HG03196 (cell line): ENCODE data around the gene ZFAND2A.
"Not testable (repeated sequence)": the region's sequence is repeated elsewhere in the genome, so short reads cannot be mapped to it uniquely, and the experiment has no call there.

Experiments
- ATAC-seq: cut with Tn5 transposase; IDR thresholded peaks from one replicate; pipeline ENCODE4 v1.9.1; 2021; ENCODE audit not compliant: unreplicated experiment

ZFAND2A gene

DNA sequence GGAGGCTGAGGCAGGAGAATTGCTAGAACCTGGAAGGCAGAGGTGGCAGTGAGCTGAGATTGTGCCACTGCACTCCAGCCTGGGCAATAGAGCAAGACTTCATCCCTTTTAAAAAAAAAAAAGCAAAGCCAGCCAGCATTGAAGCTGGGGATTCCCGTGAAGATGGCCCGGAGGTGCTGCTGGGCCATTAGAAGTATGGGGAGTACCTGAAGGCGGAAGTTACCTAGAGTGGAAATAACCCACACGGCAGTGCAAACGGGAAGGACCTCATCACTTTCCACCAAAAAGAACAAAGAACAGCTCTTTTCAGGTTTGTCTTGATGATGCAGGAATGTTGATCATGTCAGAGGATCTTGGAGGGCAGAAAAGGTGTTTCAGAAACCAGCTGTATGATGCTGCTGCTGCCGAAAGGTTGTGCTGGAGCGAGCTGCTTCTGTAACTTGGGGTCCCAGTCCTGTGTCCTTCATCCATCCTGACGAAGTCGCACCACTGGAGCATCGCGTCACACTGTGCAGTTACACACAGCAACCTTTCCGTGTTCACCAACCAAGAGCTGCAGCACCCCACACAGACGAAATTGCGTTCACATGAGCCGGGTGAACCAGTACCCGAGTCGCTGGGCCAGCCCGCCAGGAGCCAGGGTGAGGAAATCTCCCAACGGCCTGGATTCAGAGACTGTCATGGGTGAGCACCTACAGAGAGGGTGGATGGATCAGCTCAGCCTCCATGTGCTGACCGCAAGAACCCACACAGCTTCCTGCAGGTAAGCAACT, 8.2 kb downstream of the ZFAND2A start:
- ATAC-seq, result no peak

DNA sequence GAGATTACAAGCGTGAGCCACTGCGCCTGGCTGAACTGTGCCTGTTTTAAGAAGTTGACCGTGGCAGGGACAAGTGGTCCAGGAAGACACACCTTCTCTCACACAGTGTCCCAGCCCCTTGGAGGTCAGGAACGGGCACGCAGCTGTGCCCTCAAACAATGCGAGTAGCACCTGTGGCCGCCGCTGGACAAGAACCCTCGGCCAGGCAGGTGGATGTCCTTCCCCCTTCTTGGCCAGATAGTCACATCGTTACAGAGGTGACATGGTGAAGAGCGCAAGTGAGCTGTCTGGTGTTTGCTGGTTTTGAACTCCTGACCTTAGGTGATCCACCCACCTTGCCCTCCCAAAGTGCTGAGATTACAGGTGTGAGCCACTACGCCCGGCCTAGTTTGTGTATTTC, 8.8 kb downstream of the ZFAND2A start:
- no peak for ATAC-seq

DNA sequence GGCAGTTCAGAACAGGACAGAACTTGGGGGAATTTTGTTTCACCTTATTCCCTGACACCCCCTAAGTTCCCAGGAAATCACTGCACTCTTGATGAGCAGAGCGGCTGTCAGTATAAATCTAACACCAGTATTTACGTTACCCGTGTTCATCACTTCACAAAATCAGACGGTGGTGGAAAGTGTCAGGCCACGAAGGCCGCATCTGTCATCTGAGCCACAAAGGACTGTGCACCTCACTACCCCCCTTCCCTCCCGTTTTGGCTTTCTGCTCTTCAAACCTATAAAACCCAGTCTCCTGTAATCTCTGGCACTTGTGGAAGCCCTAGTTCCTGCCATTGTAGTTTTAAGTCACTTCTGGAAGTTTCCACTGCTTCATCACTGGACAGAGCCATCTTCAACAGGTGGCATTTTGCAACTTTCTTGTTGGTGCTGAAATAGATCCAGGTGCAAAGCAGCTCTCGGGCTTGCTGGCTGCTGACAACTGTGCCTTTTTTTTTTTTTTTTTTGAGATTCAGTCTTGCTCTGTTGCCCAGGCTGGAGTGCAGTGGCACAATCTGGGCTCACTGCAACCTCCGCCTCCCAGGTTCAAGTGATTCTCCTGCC, 9.5 kb downstream of the ZFAND2A start:
- no peak for ATAC-seq

DNA sequence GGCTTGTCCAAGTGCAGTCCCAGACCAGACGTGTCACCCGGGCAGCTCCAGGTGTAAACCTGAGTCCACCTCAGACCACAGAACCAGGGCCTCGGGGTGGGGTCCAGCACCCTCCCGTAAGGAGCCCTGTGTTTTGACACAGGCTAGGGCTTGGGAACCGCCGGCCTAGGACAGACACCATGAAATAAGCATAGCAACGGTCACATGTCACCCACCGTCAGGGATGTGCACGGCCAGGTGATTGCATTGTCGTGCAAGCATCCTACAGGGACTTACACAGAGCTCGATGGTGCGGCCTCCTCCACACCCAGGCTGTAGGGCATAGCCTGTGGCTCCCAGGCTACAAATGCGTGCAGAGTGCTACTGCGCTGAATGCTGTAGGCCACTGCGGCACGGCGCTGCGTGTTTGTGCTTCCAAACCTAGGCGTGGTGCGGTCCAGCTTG, 10.6 kb downstream of the ZFAND2A start:
- ATAC-seq, result no peak

DNA sequence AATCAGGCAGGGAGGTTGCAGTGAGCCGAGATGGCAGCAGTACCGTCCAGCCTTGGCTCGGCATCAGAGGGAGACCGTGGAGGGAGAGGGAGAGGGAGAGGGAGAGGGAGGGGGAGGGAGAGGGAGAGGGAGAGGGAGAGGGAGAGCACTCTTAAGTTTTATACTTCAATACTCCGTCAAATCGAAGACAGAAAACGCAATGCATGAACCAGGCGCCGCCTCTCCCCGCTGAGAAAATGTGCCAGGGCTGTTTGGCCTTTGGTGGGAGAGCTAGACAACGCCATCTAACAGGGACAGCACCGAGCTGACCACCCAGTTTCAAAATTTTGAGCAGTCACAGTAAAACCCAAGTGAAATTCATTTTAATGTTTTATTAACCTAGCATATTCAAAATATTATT, 12.1 kb downstream of the ZFAND2A start:
- not testable (repeated sequence) for ATAC-seq

DNA sequence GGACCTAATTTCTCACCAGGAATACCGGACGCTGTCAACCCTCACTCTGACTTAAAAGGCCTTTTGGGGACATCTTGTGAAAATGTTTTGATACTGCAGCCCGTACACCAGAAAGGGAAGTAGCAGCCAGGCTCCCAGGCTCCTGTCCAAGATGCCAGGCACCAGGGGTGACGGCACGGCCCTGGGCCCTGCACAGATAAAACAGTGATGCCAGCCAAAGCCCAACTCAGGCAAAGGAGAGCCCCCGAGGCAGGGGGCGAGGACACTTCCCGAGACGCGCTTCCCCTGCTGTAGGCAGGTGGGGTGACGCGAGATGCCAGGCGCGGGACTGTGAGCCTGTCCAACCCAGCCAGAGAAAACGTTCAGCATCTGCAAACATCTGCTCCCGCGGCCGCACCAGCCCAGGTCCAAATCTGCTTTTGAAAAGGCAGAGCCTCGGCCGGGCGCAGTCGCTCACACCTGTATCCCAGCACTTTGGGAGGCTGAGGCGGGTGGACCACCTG, 15.7 kb downstream of the ZFAND2A start:
- ATAC-seq, result no peak

DNA sequence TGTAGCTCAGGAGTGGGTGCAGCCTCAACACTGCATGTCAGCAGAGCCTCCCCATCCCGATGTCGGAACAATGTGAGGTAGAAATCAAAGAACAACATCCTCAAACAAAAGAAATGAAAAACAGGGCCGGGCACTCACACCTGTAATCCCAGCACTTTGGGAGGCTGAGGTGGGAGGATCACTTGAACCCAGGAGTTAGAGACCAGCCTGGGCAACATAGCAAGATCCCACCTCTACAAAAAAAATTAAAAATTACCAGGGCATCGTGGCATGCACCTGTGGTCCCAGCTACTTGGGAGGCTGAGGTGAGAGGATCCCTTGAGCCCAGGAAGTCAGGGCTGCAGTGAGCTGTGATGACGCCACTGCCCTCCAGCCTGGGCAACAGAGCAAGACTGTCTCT, 17.0 kb downstream of the ZFAND2A start:
- ATAC-seq, result not testable (repeated sequence)

DNA sequence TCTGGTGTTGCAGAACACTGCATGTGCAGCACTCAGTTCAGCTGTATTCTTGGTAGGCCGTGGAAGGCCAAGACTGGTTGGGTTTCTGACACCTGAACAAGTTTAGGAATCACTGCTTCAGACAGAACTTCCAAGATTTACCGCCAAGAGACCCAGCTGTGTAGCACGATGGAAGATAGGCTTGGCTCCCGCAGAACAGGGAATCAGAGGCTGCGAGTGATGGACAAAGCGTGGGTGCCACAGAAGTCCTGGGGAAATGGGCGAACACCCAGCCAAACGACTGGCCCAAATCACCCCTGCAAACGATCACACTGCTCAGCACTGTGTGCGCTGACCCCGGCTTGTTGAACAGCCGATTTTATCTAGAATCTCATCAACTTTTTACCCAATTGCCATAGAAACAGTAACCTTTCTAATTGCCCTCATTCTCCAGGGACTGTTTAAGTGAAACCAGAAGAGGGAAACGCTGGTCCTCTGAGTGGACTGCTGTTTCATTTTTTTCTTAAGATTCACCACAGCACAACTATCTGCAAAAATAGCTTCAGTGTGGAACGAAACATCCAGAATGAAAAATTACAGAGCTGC, 17.9 kb downstream of the ZFAND2A start:
- no peak for ATAC-seq

DNA sequence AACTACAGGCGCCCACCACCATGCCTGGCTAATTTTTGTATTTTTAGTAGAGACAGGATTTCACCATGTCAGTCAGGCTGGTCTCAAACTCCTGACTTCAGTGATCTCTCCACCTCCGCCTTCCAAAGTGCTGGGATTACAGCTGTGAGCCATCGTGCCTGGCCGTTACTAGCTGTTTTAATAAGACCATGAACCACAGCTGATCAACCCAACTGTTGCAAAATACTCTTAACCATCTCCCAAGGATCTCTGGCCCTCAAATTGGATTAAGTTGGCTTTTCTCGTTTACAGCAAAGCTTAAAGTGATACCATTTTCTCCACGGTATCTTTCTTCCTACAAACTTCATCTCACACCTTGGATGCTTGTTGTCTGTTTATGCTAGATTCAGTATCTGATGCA, 18.3 kb downstream of the ZFAND2A start:
- ATAC-seq, result no peak

DNA sequence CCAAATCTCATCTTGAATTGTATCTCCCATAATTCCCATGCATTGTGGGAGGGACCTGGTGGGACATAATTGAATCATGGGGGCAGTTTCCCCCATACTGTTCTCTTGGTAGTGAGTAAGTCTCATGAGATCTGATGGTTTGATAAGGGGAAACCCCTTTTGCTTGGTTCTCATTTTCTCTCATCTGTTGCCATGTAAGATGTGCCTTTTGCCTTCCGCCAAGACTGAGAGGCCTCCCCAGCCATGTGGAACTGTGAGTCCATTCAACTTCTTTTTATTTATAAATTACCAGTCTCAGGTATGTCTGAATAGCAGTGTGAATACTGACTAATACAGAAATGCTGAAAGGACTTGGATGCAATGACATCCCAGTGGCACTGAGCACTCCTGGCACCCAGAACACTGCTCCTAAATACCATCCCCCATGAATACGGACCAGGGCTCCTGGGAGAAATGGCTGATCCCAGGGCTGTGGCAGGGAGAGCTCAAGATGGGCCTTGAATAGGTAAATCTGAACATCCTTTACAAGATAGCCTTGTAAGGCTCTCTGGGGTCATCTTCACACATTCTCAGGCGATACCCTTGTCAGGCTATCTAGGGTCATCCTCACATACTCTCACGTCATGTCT, 19.4 kb downstream of the ZFAND2A start:
- no peak for ATAC-seq

DNA sequence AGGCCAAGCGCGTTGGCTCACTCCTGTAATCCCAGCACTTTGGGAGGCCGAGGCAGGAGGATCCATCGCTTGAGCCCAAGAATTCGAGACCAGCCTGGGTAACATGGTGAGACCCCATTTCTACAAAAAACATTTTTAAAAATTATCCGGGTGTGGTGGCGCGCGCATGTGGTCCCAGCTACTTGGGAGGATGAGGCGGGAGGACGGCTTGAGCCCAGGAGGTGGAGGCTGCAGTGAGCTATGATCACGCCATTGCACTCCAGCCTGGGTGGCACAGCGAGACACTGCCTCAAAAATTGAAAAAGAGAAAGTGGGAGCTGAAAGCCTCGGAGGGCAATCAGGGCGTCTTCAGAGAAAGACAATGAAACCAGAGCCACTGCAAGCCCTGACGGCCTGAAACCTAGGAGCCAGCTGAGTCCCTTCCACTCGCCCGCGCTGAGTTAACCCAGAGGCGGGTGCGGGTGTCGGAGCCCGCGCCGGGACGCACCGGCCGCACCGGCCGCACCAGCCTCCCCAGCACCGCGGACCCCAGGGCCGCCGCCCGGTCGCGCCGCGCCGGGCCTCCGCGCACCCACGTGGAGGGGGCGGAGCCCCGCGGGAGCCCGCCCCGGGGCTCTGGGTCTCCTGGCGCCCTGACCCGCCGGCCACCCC, 22.4 kb downstream of the ZFAND2A start:
- peak; percentile 53 for ATAC-seq

DNA sequence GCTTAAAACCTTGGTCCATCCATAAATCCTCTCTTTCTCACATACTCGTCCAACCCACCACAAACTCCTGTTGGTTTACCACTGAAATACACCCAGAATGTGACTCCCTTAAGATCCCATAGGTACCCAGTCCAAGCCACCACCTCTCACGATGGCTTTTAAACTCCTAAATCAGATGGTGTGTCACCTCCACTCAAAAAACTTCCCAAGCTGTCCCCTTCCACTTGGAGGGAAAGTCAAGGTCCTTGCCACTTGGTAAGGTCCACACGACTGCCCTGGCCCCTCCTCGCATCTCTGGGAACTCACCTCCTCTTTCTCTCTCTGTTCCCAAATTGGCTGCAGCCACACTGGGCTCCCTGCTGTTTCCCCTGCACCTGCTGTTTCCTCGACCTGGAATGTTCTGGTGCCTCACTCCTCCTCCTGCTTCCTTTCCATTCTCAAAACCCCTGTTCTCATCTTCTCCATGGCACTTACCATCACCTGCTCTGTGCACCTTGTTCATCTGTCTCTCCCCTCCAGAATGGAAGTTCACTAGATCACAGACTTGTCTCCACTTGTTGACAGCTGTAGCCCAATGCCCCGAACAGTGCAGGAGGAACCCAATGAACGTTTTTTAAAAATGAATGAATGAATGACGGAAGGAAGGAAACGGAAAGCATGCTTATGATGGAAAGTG, 23.0 kb downstream of the ZFAND2A start:
- no peak for ATAC-seq

DNA sequence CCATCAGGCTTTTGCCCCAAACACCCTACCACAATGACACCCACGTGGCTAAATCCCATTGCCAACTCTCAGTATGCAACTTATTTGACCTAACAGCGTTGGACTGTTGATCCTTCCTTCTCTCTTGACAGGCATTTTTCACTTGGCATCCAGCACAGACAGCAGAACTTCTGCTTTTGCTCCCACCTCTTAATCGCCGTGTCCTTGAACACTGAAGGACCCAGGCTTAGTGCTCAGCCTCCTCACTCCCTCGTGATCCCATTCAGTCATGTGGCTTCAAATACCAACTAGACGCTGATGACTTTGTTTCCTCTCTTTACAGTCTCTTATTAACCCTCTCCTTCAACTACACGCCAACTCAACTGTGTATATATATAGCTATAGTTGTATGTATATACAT, 25.0 kb downstream of the ZFAND2A start:
- no peak for ATAC-seq

DNA sequence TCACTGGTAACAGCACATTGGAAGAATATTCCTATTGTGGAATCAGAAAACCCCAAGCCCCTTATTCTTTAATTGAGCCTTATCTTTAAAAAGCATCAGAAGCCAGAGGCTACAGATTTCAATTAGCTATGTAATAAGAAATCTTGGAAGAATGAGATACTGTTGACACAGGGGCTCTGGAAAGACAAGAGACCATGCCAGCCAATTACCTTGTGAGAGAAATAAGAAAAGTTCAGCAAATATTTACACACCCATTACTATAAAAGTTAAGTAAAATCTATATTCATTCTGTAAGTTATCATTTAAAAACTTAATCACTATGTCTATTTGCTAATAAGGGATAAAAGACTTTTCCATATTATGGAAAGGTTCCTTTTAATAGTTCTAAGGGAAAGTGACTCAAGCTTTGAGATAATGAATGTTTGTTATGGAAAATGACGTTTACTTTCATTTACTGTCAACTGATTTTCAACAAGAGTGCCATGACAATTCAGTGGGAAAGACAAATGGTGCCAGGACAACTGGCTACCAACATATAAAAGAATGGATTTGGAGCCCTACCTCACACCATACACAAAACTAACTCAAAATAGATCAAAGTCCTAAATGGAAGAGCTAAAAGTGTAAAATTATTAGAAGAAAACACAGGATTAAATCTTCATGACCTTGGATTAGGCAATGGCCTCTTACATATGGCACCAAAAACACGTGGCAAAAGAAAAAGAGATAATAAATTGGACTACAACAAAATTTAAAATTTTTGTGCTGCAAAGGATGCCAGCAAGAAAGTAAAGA, 28.3 kb downstream of the ZFAND2A start:
- no peak for ATAC-seq

DNA sequence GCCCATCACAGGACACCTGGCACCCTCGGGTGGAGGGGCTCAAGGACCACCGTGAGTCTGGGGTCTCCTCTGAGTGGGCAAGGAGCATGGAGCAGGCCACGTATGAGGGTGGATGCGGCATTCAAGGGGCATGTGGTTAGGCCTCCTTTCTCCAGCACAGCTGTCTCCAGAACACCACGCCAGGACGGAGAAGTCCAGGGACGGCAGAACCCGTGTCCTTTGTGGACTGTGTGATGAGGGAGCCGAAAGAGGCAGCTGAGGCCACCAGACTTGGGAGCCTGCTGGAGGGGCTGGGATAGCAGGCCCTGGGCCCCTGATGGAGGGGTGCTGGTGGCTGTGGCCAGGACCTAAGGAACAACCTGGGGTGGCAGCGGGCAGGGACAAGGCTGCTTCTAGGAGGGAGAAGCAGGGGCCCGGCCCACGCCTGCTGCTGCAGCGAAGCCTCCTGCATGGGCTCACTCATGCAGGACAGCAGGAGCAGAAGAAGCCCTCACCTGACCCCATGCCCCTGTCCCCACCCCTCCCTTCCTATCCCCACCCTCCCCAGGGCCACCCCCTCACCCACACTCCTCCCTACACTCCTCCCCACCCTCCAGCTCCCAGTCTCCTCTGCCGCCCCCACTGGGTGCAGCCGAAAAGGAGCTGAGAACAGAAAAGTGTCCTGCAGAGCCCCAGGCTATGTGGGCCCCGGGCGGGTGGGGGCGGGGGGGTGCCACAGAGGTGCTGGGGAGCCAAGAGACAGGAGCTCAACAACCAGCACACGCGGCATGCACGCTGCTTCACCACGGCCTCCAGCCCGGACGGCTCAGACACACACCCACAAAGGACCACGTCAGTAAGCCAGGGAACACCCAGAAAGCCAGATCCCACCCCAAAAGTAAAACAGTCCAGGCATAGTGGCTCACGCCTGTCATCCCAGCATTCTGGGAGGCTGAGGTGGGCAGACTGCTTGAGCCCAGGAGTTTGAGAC, 29.7 kb downstream of the ZFAND2A start:
- ATAC-seq, result no peak

DNA sequence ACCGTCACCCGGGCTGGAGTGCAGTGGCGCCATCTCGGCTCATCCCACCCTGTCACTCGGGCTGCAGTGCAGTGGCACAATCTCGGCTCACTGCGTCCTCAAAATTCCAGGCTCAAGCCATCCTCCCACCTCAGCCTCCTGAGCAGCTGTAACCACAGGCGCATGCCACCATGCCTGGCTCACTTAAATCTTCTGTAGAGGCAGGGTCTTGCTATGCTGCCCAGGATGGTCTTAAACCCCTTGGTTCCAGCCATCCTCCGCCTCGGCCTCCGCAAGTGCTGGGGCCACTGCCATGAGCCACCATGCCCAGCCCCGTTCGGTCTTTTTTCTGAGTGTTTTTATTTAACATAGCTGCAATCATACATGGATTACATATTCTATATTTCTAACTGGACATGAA, 30.6 kb downstream of the ZFAND2A start:
- no peak for ATAC-seq

DNA sequence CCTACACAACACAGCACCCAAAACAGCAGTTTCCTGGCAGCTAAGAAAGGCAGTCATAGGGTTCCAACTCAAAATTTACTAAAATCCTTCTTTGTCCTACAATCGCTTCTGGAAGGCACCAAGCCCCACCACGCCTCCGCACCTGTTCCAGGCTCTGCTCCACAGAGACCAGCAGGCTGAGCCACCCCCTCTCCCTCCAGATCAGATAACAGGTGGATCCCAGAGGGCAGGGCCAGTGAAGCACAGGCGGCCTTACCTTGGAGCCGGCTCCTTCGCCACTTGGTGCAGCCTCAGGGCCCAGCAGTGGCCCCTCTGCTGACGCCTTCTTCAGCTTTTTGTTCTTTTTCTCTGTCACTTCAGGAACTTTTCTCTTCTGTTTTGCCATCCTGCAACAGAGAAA, 33.0 kb downstream of the ZFAND2A start:
- ATAC-seq, result no peak

DNA sequence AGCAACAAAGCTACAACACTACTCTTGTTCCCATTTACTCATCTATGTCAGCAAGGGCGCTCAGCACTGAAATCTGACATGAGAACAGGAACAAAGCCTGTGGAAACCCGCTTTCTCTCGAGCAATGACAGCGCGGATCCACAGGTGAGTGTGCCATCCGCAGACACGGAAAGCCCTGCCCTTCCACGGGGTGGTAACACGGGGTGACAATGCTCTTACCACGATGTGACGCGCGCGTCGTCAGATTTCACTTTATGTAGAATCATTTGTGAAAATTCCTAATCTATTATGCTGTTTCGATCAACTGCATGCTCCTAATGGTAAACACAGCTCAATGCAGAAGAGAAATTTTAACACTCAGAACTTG, 34.4 kb downstream of the ZFAND2A start:
- no peak for ATAC-seq
